ENCODE data around the gene SLC7A11. TPM values are rescaled to one million over a fixed set of nuclear protein-coding genes. Genes with fewer than 3 reads are reported as not detected.
A peak's percentile ranks its signal among the peaks of the same experiment; 100 is the strongest.

Gene SLC7A11
- total RNA-seq, 1 donor from 2014 or later, result 13.7 TPM

GRCh38 chr4:138199568-138200235 lies 42.4 kb downstream of the SLC7A11 start:
- H3K4me3 Mint-ChIP-seq, result peak overlapping the region; percentile 77
- DNase-seq (ENCODE audit: extremely low spot score, unreplicated experiment), result no peak
- H3K27me3 Mint-ChIP-seq, result no peaks in the 10 kb centered on the region
- peaks cover 8% of the 10 kb centered on the region for H3K4me1 Mint-ChIP-seq (ENCODE audit: unreplicated experiment)
- peak overlapping the region; percentile 97 for H3K27ac Mint-ChIP-seq
- H3K36me3 Mint-ChIP-seq, result peaks cover 8% of the 10 kb centered on the region
- no peak for TF ChIP-seq CTCF (conservative IDR thresholded peaks at IDR 0.05)
- no peaks in the 10 kb centered on the region for H3K9me3 Mint-ChIP-seq

- peaks cover 8% of the 10 kb centered on the region for H3K36me3 Mint-ChIP-seq
- DNase-seq (ENCODE audit: extremely low spot score, unreplicated experiment), result no peak
- no peak overlapping the region for H3K27ac Mint-ChIP-seq
- H3K4me3 Mint-ChIP-seq, result no peak overlapping the region
- peaks cover 15% of the 10 kb centered on the region for H3K4me1 Mint-ChIP-seq (ENCODE audit: unreplicated experiment)
- no peaks in the 10 kb centered on the region for H3K27me3 Mint-ChIP-seq
- H3K9me3 Mint-ChIP-seq, result peaks cover 4% of the 10 kb centered on the region
- no peak for TF ChIP-seq CTCF (conservative IDR thresholded peaks at IDR 0.05)
These were observed 46.0 kb downstream of the SLC7A11 start for GRCh38 chr4:138196153-138196552.

- no peaks in the 10 kb centered on the region for H3K27me3 Mint-ChIP-seq
These were observed 48.2 kb downstream of the SLC7A11 start for GRCh38 chr4:138193963-138194362.

GRCh38 chr4:138192113-138192512 lies 50.0 kb downstream of the SLC7A11 start:
- Mint-ChIP-seq H3K4me1 (ENCODE audit: unreplicated experiment) (peaks cover 19% of the 10 kb centered on the region), H3K27me3 (no peaks in the 10 kb centered on the region), H3K4me3 (no peak overlapping the region), H3K9me3 (peaks cover 4% of the 10 kb centered on the region), H3K36me3 (peaks cover 4% of the 10 kb centered on the region), H3K27ac (no peak overlapping the region)
- no peak for TF ChIP-seq CTCF (conservative IDR thresholded peaks at IDR 0.05)
- DNase-seq (ENCODE audit: extremely low spot score, unreplicated experiment), result no peak

More at GRCh38 chr4:138193963-138194362, 48.2 kb downstream of the SLC7A11 start:
- H3K4me3 Mint-ChIP-seq, result no peak overlapping the region
- H3K4me1 Mint-ChIP-seq (ENCODE audit: unreplicated experiment), result peaks cover 19% of the 10 kb centered on the region
- DNase-seq (ENCODE audit: extremely low spot score, unreplicated experiment), result no peak
- TF ChIP-seq CTCF (conservative IDR thresholded peaks at IDR 0.05), result no peak
- no peak overlapping the region for H3K27ac Mint-ChIP-seq
- peaks cover 7% of the 10 kb centered on the region for H3K36me3 Mint-ChIP-seq
- H3K9me3 Mint-ChIP-seq, result peaks cover 4% of the 10 kb centered on the region

GRCh38 chr4:138190452-138190858 lies 51.7 kb downstream of the SLC7A11 start:
- TF ChIP-seq CTCF (conservative IDR thresholded peaks at IDR 0.05), result no peak
- H3K36me3 Mint-ChIP-seq, result no peaks in the 10 kb centered on the region
- H3K27ac Mint-ChIP-seq, result no peak overlapping the region
- peaks cover 4% of the 10 kb centered on the region for H3K9me3 Mint-ChIP-seq
- no peaks in the 10 kb centered on the region for H3K27me3 Mint-ChIP-seq
- no peak overlapping the region for H3K4me3 Mint-ChIP-seq
- H3K4me1 Mint-ChIP-seq (ENCODE audit: unreplicated experiment), result peaks cover 28% of the 10 kb centered on the region
- no peak for DNase-seq (ENCODE audit: extremely low spot score, unreplicated experiment)
